Aorta (tissue), 5 donors: ENCODE measurements around the gene MTA3. TPM values are rescaled to one million over a fixed set of nuclear protein-coding genes. Genes with fewer than 3 reads are reported as not detected.
"Not testable (repeated sequence)": the region's sequence is repeated elsewhere in the genome, so short reads cannot be mapped to it uniquely, and the experiment has no call there.

Experiments
- ATAC-seq: fragments of 200-7000 bp; cut with Tn5 transposase; one replicate; pipeline ENCODE4 v1.9.1; 2022; ENCODE audit warnings: moderate library complexity; ENCODE audit not compliant: low FRiP score
- DNase-seq, 2 donors: peaks; one replicate each; pipeline ENCODE4 v3.0.0-alpha.2; 2020
- H3K27ac ChIP-seq, 2 donors: one replicate each; pipeline ENCODE4 v1.5.1; 2013; ENCODE audit warnings: low read length in 2 of 2, mild to moderate bottlenecking in 2 of 2, moderate library complexity in 2 of 2, control low read depth in 1 of 2, inconsistent platforms in 1 of 2, low read depth in 1 of 2
- H3K27me3 ChIP-seq, 2 donors: one replicate each; pipeline ENCODE4 v1.6.1; 2013; ENCODE audit warnings: control low read depth in 1 of 2, low read length in 1 of 2, mild to moderate bottlenecking in 1 of 2, moderate library complexity in 1 of 2; ENCODE audit not compliant: insufficient read depth in 2 of 2, control insufficient read depth in 1 of 2
- H3K36me3 ChIP-seq, 2 donors: one replicate each; pipeline ENCODE4 v1.6.1; 2013; ENCODE audit warnings: control low read depth in 1 of 2, low read length in 1 of 2, mild to moderate bottlenecking in 1 of 2; ENCODE audit not compliant: insufficient read depth in 2 of 2, control insufficient read depth in 1 of 2
- H3K4me1 ChIP-seq, 2 donors: one replicate each; pipeline ENCODE4 v1.6.1; 2013; ENCODE audit warnings: low read length in 2 of 2, control low read depth in 1 of 2, mild to moderate bottlenecking in 1 of 2, moderate library complexity in 1 of 2; ENCODE audit not compliant: insufficient read depth in 2 of 2, control insufficient read depth in 1 of 2
- H3K4me3 ChIP-seq, 2 donors: one replicate each; pipeline ENCODE4 v1.5.1; 2013; ENCODE audit warnings: low read length in 2 of 2, control low read depth in 1 of 2, mild to moderate bottlenecking in 1 of 2
- H3K9me3 ChIP-seq: one replicate; pipeline ENCODE4 v1.6.1; 2013; ENCODE audit warnings: mild to moderate bottlenecking, low read length; ENCODE audit not compliant: control insufficient read depth
- WGBS, 2 donors: extraction: QIAGEN DNeasy Blood & Tissue Kit; methylation state at CpG; one replicate each; pipeline ENCODE4 v1.1.7; 2013; 5-methylcytosine and 5-hydroxymethylcytosine counted together
- intact Hi-C, 2 donors: fragments of 100-400 bp; cut with DNase I; formaldehyde crosslinking; loops; one replicate each; pipeline versions ENCODE4 v1.14.2 to v1.15.0; 2022
- polyA plus RNA-seq, 2 donors: library from polyadenylated mRNA; stranded (reverse); fragments of 200-250 nt; gene quantifications; one replicate each; pipeline ENCODE4 v1.2.3, GENCODE V29; 2013
- total RNA-seq, 2 donors: library from RNA; stranded (reverse); fragmentation: NEBNext Ultra II Directional; extraction: Animal tissue kit (Norgen Biotek cat#: 25700); gene quantifications; one replicate each; pipeline ENCODE4 v1.2.1, GENCODE V29; 2021
- donor health status: healthy with polysubstance abuse.
- donor health status: Bipolar disorder and iron deficiency.
- donor health status: DM: no; HTN: no; CAD: no.
- donor health status: DM: no; HTN: no; CAD: no.
- donor health status: DM: yes; HTN: yes; CAD: no.

MTA3 gene
- total and polyA plus RNA-seq, 4 donors, result 17.3 to 50.7 (median 36.2) TPM

DNA sequence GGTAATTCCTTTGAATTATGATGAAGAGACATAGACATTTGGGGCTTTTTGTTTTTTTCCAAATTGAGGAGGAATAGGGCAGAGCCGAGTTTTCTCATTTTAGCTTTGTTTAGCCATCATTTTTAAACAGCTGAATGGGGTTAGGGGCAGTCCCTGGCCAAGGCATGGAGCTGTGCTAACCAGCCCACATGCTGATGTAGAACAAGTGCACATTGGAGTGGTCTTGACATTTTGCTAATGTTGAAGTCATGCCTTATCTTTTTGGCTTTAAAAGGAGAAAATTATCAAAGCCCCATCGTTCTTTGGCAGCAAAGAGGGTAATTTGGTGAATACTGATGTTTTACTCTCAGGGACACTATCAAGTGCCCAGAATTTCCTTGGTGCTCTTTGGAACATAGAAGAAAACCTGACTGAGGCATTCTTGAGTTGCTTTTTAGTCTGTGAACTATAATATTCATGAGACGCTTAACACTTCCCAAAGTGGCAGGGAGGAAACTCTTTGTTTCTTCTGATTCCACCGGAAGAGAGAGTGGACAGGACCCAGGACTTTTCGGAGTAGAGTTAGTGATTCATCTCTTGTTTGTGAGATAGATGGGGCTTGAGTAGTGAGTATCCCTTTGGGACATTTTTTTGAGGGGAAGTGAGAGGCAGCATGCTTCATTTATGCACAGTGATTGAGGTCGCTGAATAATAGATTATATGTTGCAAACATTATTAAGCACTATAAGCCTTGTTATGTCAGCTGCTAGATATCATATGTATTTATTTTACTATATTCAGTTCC is 45.0 kb downstream of the MTA3 start:
- no peak for DNase-seq
- no peak overlapping the region for H3K27ac ChIP-seq
- no peak for ATAC-seq
- no peaks in the 10 kb centered on the region for H3K36me3 ChIP-seq
- no peaks in the 10 kb centered on the region for H3K9me3 ChIP-seq
- no peaks in the 10 kb centered on the region for H3K4me1 ChIP-seq
- no peak overlapping the region for H3K4me3 ChIP-seq
- intact Hi-C loops, result no loop called here
- WGBS, 2 donors, result 17 to 23% methylated on average over 6 of the region's 6 CpGs
- H3K27me3 ChIP-seq, result no peaks in the 10 kb centered on the region

DNA sequence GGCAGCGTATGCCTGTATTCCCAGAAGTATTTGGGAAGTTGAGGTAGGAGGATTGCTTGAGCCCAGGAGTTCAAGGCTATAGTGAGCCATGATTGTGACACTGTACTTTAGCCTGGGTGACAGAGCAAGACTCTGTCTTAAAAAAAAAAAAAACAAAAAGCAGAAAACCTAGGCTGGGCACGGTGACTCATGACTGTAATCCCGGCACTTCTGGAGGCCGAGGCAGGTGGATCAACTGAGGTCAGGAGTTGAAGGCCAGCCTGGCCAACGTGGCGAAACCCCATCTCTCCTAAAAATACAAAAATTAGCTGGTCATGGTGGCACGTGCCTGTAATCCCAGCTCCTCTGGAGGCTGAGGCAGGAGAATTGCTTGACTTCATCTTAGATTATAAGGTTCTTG is 46.4 kb downstream of the MTA3 start:
- ATAC-seq, result no peak
- intact Hi-C loops, result no loop called here
- H3K4me1 ChIP-seq, result no peaks in the 10 kb centered on the region
- no peaks in the 10 kb centered on the region for H3K9me3 ChIP-seq
- no peak overlapping the region for H3K27ac ChIP-seq
- WGBS, 2 donors, result 89 to 90% methylated on average over 7 of the region's 7 CpGs
- H3K36me3 ChIP-seq, result no peaks in the 10 kb centered on the region
- no peak for DNase-seq
- H3K27me3 ChIP-seq, result no peaks in the 10 kb centered on the region
- H3K4me3 ChIP-seq, result no peak overlapping the region

DNA sequence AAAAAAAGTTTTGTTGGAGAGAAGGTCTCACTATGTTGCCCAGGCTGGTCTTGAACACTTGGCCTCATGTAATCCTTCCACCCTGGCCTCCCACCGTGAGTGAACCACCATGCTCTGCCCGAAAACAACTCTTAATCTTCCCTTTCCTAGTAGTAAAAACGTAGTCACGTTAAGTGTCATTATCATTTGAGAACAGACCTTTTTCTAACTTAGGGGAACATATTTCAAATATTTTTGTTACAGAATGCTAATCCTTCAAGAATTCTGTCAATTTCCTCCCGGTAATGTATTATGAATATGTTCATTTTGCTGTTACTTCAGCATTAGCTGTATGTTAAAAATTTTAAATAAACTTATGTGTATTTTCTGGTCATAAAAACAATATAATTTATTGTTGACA is 49.7 kb downstream of the MTA3 start:
- H3K27me3 ChIP-seq, result no peaks in the 10 kb centered on the region
- ATAC-seq, result no peak
- H3K9me3 ChIP-seq, result no peaks in the 10 kb centered on the region
- no peak for DNase-seq
- intact Hi-C loops, result no loop called here
- H3K4me3 ChIP-seq, result no peak overlapping the region
- H3K36me3 ChIP-seq, result peaks cover 0 to 2% of the 10 kb centered on the region in 2 donors
- WGBS, 2 donors, result 59 to 66% methylated on average over 5 of the region's 5 CpGs
- no peak overlapping the region for H3K27ac ChIP-seq
- H3K4me1 ChIP-seq, result no peaks in the 10 kb centered on the region

DNA sequence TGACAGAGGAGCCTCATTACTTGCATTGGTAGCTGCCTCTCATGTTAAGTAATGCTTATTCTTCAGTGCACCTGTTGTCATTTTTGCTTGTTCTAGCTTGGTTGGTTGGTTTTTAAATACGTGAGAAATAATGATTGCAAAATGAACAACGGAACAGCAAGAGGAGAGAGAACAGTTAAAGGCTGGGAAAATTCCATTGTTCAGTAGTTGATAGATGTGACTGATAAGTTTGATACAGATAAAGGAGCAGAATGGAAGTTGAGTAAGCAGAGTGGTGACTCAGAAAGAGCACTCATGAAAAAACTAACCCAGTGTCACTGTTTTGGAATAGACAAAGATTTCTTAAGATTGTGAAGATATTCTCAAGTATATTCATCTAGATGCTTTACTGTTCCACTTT is 50.5 kb downstream of the MTA3 start:
- intact Hi-C loops, result no loop called here
- H3K4me3 ChIP-seq, result no peak overlapping the region

DNA sequence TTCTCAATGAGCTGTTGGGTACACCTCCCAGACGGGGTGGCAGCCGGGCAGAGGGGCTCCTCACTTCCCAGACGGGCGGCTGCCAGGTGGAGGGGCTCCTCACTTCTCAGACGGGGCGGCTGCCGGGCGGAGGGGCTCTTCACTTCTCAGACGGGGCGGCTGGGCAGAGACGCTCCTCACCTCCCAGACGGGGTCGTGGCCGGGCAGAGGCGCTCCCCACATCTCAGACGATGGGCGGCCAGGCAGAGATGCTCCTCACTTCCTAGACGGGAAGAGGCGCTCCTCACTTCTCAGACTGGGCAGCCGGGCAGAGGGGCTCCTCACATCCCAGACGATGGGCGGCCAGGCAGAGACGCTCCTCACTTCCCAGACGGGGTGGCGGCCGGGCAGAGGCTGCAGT is 53.2 kb downstream of the MTA3 start:
- H3K27me3 ChIP-seq, H3K4me1 ChIP-seq, H3K27ac ChIP-seq, H3K9me3 ChIP-seq, intact Hi-C loops, H3K36me3 ChIP-seq, ATAC-seq, DNase-seq, H3K4me3 ChIP-seq: not testable (repeated sequence)
- WGBS, 2 donors, result 97% methylated on average over 18 to 20 of the region's 26 CpGs

More for the DNA sequence above, 50.5 kb downstream of the MTA3 start:
- no peak for ATAC-seq
- WGBS, 2 donors, result 57 to 60% methylated on average over 2 of the region's 2 CpGs
- Histone ChIP-seq H3K36me3 (peaks cover 0 to 2% of the 10 kb centered on the region in 2 donors), H3K4me1 (no peaks in the 10 kb centered on the region), H3K27me3 (no peaks in the 10 kb centered on the region), H3K27ac (no peak overlapping the region), H3K9me3 (no peaks in the 10 kb centered on the region)
- DNase-seq, result no peak

DNA sequence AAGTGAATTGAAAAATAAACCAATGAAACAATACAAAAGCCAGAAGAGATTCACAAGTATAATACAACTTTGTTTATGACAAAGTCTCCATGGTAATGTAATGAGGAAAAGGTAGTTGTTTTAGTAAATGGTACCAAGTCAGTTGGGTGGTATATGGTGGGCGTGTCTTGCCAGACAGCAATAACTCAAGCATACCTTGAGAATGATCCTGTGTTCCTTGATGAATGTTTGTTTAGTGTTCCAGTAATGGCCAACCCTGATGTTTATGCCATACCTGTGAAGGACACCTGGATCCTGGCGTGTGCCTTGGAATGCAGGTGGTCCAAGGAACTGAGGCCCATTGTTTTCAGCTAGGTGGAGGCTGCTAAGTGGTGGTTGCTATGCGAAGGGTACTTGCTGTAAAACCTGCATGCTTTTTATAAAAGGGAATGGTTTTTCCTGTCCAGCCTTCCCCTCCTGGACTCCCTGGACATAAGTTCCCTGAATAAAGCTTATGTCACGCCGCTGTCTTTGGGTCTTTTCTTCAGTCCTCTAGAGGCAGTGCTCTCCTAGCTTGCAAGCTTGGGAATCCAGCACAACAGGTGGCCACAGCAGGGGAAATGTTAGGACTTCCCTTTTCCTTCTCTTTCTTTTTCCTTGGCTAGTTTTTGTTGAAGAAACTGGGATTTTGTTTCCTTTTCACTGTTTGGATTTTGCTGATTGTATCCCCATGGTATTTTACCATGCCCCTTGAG is 54.7 kb downstream of the MTA3 start:
- intact Hi-C loops, result no loop called here
- no peak for ATAC-seq
- Histone ChIP-seq H3K27ac (no peak overlapping the region), H3K27me3 (no peaks in the 10 kb centered on the region), H3K4me3 (no peak overlapping the region), H3K9me3 (no peaks in the 10 kb centered on the region), H3K36me3 (peaks cover 0 to 2% of the 10 kb centered on the region in 2 donors), H3K4me1 (no peaks in the 10 kb centered on the region)
- no peak for DNase-seq
- 85 to 96% methylated on average over 5 of the region's 5 CpGs for WGBS, 2 donors

DNA sequence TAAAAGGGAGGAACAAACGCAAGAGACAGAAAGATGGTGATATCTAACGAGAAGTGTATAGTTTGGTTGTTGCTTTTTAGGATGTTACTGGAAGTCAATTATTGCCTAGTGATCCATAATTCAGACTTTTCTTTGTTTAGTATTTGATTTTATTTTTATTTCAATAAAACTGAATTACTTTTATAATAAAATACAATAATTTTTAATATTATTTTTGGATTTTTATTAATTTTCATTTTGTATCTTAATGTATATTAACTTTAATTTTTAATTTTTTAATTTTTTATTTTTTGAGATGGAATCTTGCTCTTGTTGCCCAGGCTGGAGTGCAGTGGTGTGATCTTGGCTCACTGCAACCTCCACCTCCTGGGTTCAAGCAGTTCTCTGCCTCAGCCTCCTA is 55.6 kb downstream of the MTA3 start:
- Histone ChIP-seq H3K4me3 (no peak overlapping the region), H3K27ac (no peak overlapping the region), H3K9me3 (no peaks in the 10 kb centered on the region), H3K27me3 (no peaks in the 10 kb centered on the region), H3K36me3 (peaks cover 0 to 2% of the 10 kb centered on the region in 2 donors), H3K4me1 (no peaks in the 10 kb centered on the region)
- DNase-seq, result no peak
- intact Hi-C loops, result no loop called here
- WGBS, 2 donors, result 98 to 99% methylated on average over 2 of the region's 2 CpGs
- no peak for ATAC-seq

DNA sequence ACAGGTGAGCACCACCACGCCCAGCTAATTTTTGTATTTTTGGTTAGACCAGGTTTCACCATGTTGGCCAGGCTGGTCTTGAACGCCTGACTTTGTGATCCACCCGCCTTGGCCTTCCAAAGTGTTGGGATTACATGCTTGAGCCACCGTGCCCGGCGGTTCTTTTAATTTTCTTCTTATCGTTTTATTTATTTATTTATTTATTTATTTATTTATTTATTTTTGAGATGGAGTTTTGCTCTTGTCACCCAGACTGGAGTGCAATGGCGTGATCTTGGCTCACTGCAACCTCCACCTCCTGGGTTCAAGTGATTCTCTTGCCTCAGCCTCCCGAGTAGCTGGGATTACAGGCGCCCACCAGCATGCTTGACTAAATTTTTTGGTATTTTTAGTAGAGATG is 59.6 kb downstream of the MTA3 start:
- 97% methylated on average over 10 of the region's 10 CpGs for WGBS, 2 donors
- not testable (repeated sequence) for H3K4me3 ChIP-seq, ATAC-seq

DNA sequence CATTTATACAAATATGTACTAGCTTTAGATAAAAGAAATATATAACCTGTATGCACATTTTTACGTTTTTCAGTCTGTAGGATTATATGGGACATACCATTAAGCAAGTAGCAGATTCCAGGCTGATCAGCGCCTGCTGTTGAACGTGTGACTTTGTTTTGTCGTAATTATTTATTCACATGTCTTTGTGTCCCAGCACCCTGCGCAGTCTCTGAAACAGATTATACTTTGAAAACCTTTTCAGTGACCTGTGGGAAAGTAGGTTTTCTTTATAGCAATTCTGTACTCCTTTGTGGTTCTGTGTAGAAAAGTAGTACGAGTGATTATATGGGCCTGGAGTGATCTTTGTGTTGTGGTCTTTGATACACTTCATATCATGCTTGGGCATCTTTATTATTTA is 68.5 kb downstream of the MTA3 start:
- 94 to 96% methylated on average over 6 of the region's 6 CpGs for whole genome bisulfite sequencing, 2 donors
- H3K36me3 ChIP-seq, result no peaks in the 10 kb centered on the region
- H3K4me3 ChIP-seq, result no peak overlapping the region
- no peak overlapping the region for H3K27ac ChIP-seq
- peaks cover 0 to 3% of the 10 kb centered on the region in 2 donors for H3K4me1 ChIP-seq
- no peaks in the 10 kb centered on the region for H3K27me3 ChIP-seq
- ATAC-seq (no peak), DNase-seq (no peak)
- intact Hi-C loops, result no loop called here
- H3K9me3 ChIP-seq, result no peaks in the 10 kb centered on the region

More for the DNA sequence above, 59.6 kb downstream of the MTA3 start:
- H3K27me3 ChIP-seq, H3K27ac ChIP-seq, H3K4me1 ChIP-seq, DNase-seq, H3K36me3 ChIP-seq, intact Hi-C loops, H3K9me3 ChIP-seq: not testable (repeated sequence)
